Erythroblast (primary cell): ENCODE data around the gene TMEM95.

ENCODE experiments used
- GATA1 ChIP-seq: IDR thresholded peaks from 2 replicates; pipeline ENCODE4 v1.6.1; 2011; ENCODE audit warnings: low read depth, mild to moderate bottlenecking, control low read depth, low read length, moderate library complexity
- POLR2A ChIP-seq: IDR thresholded peaks from 2 replicates; pipeline ENCODE4 v1.6.1; 2011; ENCODE audit warnings: mild to moderate bottlenecking, low read length

DNA sequence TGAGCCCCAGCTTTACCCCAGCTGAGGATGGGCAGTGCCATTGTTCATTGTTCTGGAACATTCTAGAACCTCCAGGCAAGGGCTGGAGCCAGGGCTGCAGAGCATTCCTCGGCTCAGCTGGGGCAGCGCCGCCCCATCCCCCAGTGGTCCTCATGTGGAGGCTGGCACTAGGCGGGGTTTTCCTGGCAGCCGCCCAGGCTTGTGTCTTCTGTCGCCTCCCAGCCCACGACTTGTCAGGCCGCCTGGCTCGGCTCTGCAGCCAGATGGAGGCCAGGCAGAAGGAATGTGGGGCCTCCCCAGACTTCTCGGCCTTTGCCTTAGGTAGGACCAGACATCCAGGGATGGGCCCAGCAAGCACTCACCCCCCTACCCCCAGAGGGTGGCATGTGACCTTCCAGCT is at the start of gene TMEM95:
- TF ChIP-seq POLR2A (no peak), GATA1 (no peak)
